GM13977 (cell line): ENCODE data around the gene PIK3R3.

Source experiments
- DNase-seq: peaks from one replicate; pipeline ENCODE4 v3.0.0; 2012; ENCODE audit warnings: low spot score
- CTCF ChIP-seq: IDR thresholded peaks from 2 replicates; pipeline ENCODE4 v1.5.1; 2012; ENCODE audit warnings: mild to moderate bottlenecking, control low read depth; ENCODE audit not compliant: insufficient read depth; ENCODE audit errors: extremely low read depth, missing control alignments
- in situ Hi-C: fragments of 300-500 bp; cut with MboI; formaldehyde crosslinking; loops from one replicate; pipeline ENCODE4 v1.12.0; 2022; ENCODE audit warnings: low sequenced_read_pairs, low pct_unique_long_range_greater_than_20kb, mixed read lengths, inconsistent platforms; ENCODE audit not compliant: unreplicated experiment

PIK3R3 gene

GRCh38 chr1:46157916-46158311, 25.5 kb upstream of the PIK3R3 start:
- in situ Hi-C loops = no loop called here
- no peak for TF ChIP-seq CTCF
- no peak for DNase-seq

- TF ChIP-seq CTCF = no peak
- in situ Hi-C loops = no loop called here
- DNase-seq = no peak
These were observed 21.3 kb upstream of the PIK3R3 start for GRCh38 chr1:46153732-46154131.

GRCh38 chr1:46153228-46153627, 20.8 kb upstream of the PIK3R3 start:
- in situ Hi-C loops = no loop called here
- no peak for DNase-seq
- no peak for TF ChIP-seq CTCF

- TF ChIP-seq CTCF = no peak
- DNase-seq = no peak
- in situ Hi-C loops = no loop called here
These were observed 19.6 kb upstream of the PIK3R3 start for GRCh38 chr1:46152016-46152415.

- in situ Hi-C loops = no loop called here
- no peak for TF ChIP-seq CTCF
- DNase-seq = no peak
These were observed 17.7 kb upstream of the PIK3R3 start for GRCh38 chr1:46150085-46150484.

- no peak for TF ChIP-seq CTCF
- in situ Hi-C loops = no loop called here
- DNase-seq = no peak
These were observed 15.9 kb upstream of the PIK3R3 start for GRCh38 chr1:46148318-46148717.

- DNase-seq = no peak
- in situ Hi-C loops = no loop called here
- TF ChIP-seq CTCF = no peak
These were observed 5.5 kb upstream of the PIK3R3 start for GRCh38 chr1:46137916-46138315.
